Ascending aorta (tissue), 2 donors: ENCODE measurements around the gene TMOD1. TPM values are rescaled to one million over a fixed set of nuclear protein-coding genes. Genes with fewer than 3 reads are reported as not detected.

Experiments used
- DNase-seq, 2 donors: peaks; one replicate each; pipeline ENCODE4 v3.0.0-alpha.2; 2019; ENCODE audit warnings: low spot score in 2 of 2
- H3K27ac ChIP-seq, 2 donors: fragments of 200-600 bp; sonication (generic); one replicate each; pipeline ENCODE4 v1.5.1; 2016 to 2017; ENCODE audit warnings: mild to moderate bottlenecking in 1 of 2
- H3K27me3 ChIP-seq: fragments of 200-600 bp; sonication (generic); one replicate; pipeline ENCODE4 v1.5.1; 2017
- H3K36me3 ChIP-seq, 2 donors: fragments of 200-600 bp; sonication (generic); one replicate each; pipeline ENCODE4 v1.5.1; 2016
- H3K4me1 ChIP-seq, 2 donors: fragments of 200-600 bp; sonication (generic); one replicate each; pipeline ENCODE4 v1.5.1; 2016 to 2017; ENCODE audit warnings: mild to moderate bottlenecking in 1 of 2
- H3K4me3 ChIP-seq, 2 donors: fragments of 200-600 bp; sonication (generic); one replicate each; pipeline ENCODE4 v1.5.1; 2016 to 2017; ENCODE audit warnings: mild to moderate bottlenecking in 1 of 2
- H3K9me3 ChIP-seq, 2 donors: fragments of 200-600 bp; sonication (generic); one replicate each; pipeline ENCODE4 v1.5.1; 2016
- intact Hi-C: fragments of 100-400 bp; cut with DNase I; formaldehyde crosslinking; loops from one replicate; pipeline ENCODE4 v1.15.1; 2023
- total RNA-seq: library from RNA; depleted of rRNA; stranded (reverse); fragments of >200 nt; gene quantifications from one replicate; pipeline ENCODE4 v1.1.0, GENCODE V29; 2016
- TF ChIP-seq, protein P1 (sequence below), 3 experiments: fragments of 200-600 bp in 2 of 3; fragments of 450-650 bp in 1 of 3; sonication (generic) in 2 of 3; IDR thresholded peaks; one replicate each; pipeline ENCODE4 v1.5.1; 2016 to 2019; ENCODE audit warnings: antibody characterized with exemption in 3 of 3, mild to moderate bottlenecking in 1 of 3, moderate library complexity in 1 of 3

The TMOD1 gene
- total RNA-seq, 1 donor from 2014 or later: 17.1 TPM

- DNase-seq: peak in 1 of 2 donors; percentile 73
- peak overlapping the region; percentile 81 to 89 for H3K4me3 ChIP-seq
- TF ChIP-seq, protein P1, sequence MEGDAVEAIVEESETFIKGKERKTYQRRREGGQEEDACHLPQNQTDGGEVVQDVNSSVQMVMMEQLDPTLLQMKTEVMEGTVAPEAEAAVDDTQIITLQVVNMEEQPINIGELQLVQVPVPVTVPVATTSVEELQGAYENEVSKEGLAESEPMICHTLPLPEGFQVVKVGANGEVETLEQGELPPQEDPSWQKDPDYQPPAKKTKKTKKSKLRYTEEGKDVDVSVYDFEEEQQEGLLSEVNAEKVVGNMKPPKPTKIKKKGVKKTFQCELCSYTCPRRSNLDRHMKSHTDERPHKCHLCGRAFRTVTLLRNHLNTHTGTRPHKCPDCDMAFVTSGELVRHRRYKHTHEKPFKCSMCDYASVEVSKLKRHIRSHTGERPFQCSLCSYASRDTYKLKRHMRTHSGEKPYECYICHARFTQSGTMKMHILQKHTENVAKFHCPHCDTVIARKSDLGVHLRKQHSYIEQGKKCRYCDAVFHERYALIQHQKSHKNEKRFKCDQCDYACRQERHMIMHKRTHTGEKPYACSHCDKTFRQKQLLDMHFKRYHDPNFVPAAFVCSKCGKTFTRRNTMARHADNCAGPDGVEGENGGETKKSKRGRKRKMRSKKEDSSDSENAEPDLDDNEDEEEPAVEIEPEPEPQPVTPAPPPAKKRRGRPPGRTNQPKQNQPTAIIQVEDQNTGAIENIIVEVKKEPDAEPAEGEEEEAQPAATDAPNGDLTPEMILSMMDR (IDR thresholded peaks at IDR 0.05): no peak
- no peaks in the 10 kb centered on the region for H3K36me3 ChIP-seq
- intact Hi-C loops: loop anchor here (2.0 to 5.0 kb wide), 4 partner anchors 64 to 425 kb away; partner anchors contain the start of genes NANS, TDRD7 and XPA
- peaks cover 10 to 25% of the 10 kb centered on the region in 2 donors for H3K4me1 ChIP-seq
- H3K27me3 ChIP-seq: no peaks in the 10 kb centered on the region
- H3K9me3 ChIP-seq: no peaks in the 10 kb centered on the region
- peak overlapping the region; percentile 97 to 98 for H3K27ac ChIP-seq
These were observed 130.9 kb downstream of the TMOD1 start for GRCh38 chr9:97632248-97632984.

- intact Hi-C loops: loop anchor here (1.0 to 5.0 kb wide), 5 partner anchors 64 to 424 kb away; partner anchors contain the start of genes NANS, TDRD7, TMOD1 and XPA
- Histone ChIP-seq H3K9me3 (no peaks in the 10 kb centered on the region), H3K4me1 (peaks cover 10 to 25% of the 10 kb centered on the region in 2 donors), H3K27me3 (no peaks in the 10 kb centered on the region), H3K4me3 (peak within 1 kb of the TSS; percentile 81 to 89), H3K36me3 (no peaks in the 10 kb centered on the region), H3K27ac (peak within 1 kb of the TSS; percentile 97 to 98)
- TF ChIP-seq, protein P1 (IDR thresholded peaks at IDR 0.05): no peak
- DNase-seq: peak; percentile 91 to 98
These were observed 131.8 kb downstream of the TMOD1 start, which contains the start of the genes NCBP1 and TSTD2 for GRCh38 chr9:97632985-97633858. Gene NCBP1 (plus strand): TSS chr9:97633821. CDS start chr9:97633882, 61 bp downstream. Gene TSTD2 (minus strand): TSS chr9:97633368. CDS start chr9:97627562, 5,806 bp downstream.

GRCh38 chr9:97633859-97634490 lies 132.5 kb downstream of the TMOD1 start:
- Histone ChIP-seq H3K9me3 (no peaks in the 10 kb centered on the region), H3K36me3 (no peaks in the 10 kb centered on the region), H3K27ac (peak overlapping the region; percentile 97 to 98), H3K4me3 (peak overlapping the region; percentile 81 to 89), H3K4me1 (peaks cover 10 to 25% of the 10 kb centered on the region in 2 donors), H3K27me3 (no peaks in the 10 kb centered on the region)
- no peak for DNase-seq
- TF ChIP-seq, protein P1 (IDR thresholded peaks at IDR 0.05): no peak
- intact Hi-C loops: loop anchor here (1.0 to 5.0 kb wide), 5 partner anchors 63 to 423 kb away; partner anchors contain the start of genes NANS, TDRD7, TMOD1 and XPA

DNA sequence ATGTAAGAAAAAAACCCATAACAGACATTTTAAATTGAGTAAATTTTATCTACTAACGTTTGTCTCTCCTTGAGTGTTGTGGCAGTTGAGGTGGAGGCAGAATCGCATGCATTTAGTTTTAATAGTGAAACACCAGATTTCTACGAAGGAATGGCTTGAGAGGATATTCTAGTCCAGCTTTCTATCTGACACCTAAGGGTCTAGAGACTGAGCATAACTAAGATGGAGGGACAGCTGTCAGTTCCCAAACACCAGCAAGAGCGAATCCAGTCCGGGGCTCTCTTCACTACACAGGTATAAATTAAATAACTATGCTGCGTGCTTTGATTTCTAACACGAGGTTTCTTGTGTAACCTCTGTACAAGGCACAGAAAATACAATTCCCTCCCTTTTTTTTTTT lies 133.6 kb downstream of the TMOD1 start:
- intact Hi-C loops: no loop called here
- Histone ChIP-seq H3K27ac (no peak overlapping the region), H3K4me1 (peaks cover 10 to 25% of the 10 kb centered on the region in 2 donors)

More for the DNA sequence above, 133.6 kb downstream of the TMOD1 start:
- H3K9me3 ChIP-seq: no peaks in the 10 kb centered on the region
- H3K36me3 ChIP-seq: no peaks in the 10 kb centered on the region
- peak overlapping the region in 1 of 2 donors; percentile 89 for H3K4me3 ChIP-seq
- DNase-seq: no peak
- no peaks in the 10 kb centered on the region for H3K27me3 ChIP-seq
- TF ChIP-seq, protein P1 (IDR thresholded peaks at IDR 0.05): no peak
